IMR-90 (cell line): ENCODE data around the gene GALR1. TPM values are rescaled to one million over a fixed set of nuclear protein-coding genes. Genes with fewer than 3 reads are reported as not detected.

Experiments
- ATAC-seq: fragments of 200-7000 bp; cut with Tn5 transposase; 2 replicates; pipeline ENCODE4 v1.9.1; 2020; ENCODE audit warnings: low read depth, mild to moderate bottlenecking, moderate library complexity
- BruUV-seq: library from RNA; stranded (reverse); fragments of 400-500 nt; replicated peaks from 2 replicates; lab custom pipeline; 2021; lab: Mats Ljungman, UMichigan
- CTCF ChIA-PET: fragments of 300-600 bp; formaldehyde crosslinking; extraction: SDS; loops from one replicate; lab custom pipeline; 2021; ENCODE audit warnings: antibody characterized with exemption; lab: Yijun Ruan, JAX
- POLR2A ChIA-PET: fragments of 300-600 bp; sonication (Branson Sonifier 250); formaldehyde crosslinking; loops from one replicate; lab custom pipeline; 2022; ENCODE audit warnings: antibody characterized with exemption; ENCODE audit not compliant: unreplicated experiment; lab: Charles Lee
- DNase-seq: peaks from one replicate; pipeline ENCODE4 v3.0.0; 2013
- H2AFZ ChIP-seq: replicated peaks from 2 replicates; pipeline ENCODE3; 2013; ENCODE audit warnings: low read length, mild to moderate bottlenecking; ENCODE audit not compliant: poor library complexity
- H2AK5ac ChIP-seq: 2 replicates; pipeline ENCODE4 v1.6.1; 2013; ENCODE audit warnings: low read depth, low read length, inconsistent platforms
- H2AK9ac ChIP-seq: replicated peaks from 2 replicates; pipeline ENCODE3; 2013; ENCODE audit warnings: mild to moderate bottlenecking, low read depth, low read length, moderate library complexity; ENCODE audit not compliant: poor library complexity
- H2BK120ac ChIP-seq: 2 replicates; pipeline ENCODE4 v1.6.1; 2013; ENCODE audit warnings: low read depth, low read length, inconsistent platforms
- H2BK15ac ChIP-seq: 3 replicates; pipeline ENCODE4 v1.6.1; 2013; ENCODE audit warnings: low read depth, low read length, inconsistent platforms
- H2BK20ac ChIP-seq: 2 replicates; pipeline ENCODE4 v1.6.1; 2013; ENCODE audit warnings: low read depth, mild to moderate bottlenecking, inconsistent platforms, low read length, moderate library complexity
- H2BK5ac ChIP-seq: 2 replicates; pipeline ENCODE4 v1.6.1; 2013; ENCODE audit warnings: mild to moderate bottlenecking, low read depth, low read length, inconsistent platforms; ENCODE audit not compliant: poor library complexity, severe bottlenecking
- H3K14ac ChIP-seq: replicated peaks from 2 replicates; pipeline ENCODE4 v1.6.1; 2013; ENCODE audit warnings: low read depth, low read length, inconsistent platforms
- H3K18ac ChIP-seq: 2 replicates; pipeline ENCODE4 v1.6.1; 2013; ENCODE audit warnings: low read depth, low read length, control low read depth
- H3K23ac ChIP-seq: 2 replicates; pipeline ENCODE4 v1.6.1; 2013; ENCODE audit warnings: low read depth, low read length, inconsistent platforms
- H3K27ac ChIP-seq: 2 replicates; pipeline ENCODE4 v1.5.1; 2013; ENCODE audit warnings: mild to moderate bottlenecking, control low read depth, low read length; ENCODE audit not compliant: insufficient read depth
- H3K27me3 ChIP-seq: 2 replicates; pipeline ENCODE4 v1.6.1; 2013; ENCODE audit warnings: low read length; ENCODE audit not compliant: control insufficient read depth, insufficient read depth
- H3K36me3 ChIP-seq: 2 replicates; pipeline ENCODE4 v1.6.1; 2013; ENCODE audit warnings: low read length, mixed read lengths; ENCODE audit not compliant: control insufficient read depth, insufficient read depth
- H3K4ac ChIP-seq: 2 replicates; pipeline ENCODE4 v1.6.1; 2013; ENCODE audit warnings: low read depth, low read length, inconsistent platforms
- H3K4me1 ChIP-seq: 2 replicates; pipeline ENCODE4 v1.6.1; 2013; ENCODE audit warnings: low read length, mixed read lengths; ENCODE audit not compliant: control insufficient read depth, insufficient read depth
- H3K4me2 ChIP-seq: 2 replicates; pipeline ENCODE4 v1.6.1; 2013; ENCODE audit warnings: low read depth, mild to moderate bottlenecking, control low read depth, low read length, moderate library complexity
- H3K4me3 ChIP-seq: 2 replicates; pipeline ENCODE4 v1.5.1; 2013; ENCODE audit warnings: low read depth, mild to moderate bottlenecking, control low read depth, low read length, moderate library complexity; ENCODE audit not compliant: insufficient read depth
- H3K56ac ChIP-seq: 2 replicates; pipeline ENCODE4 v1.6.1; 2013; ENCODE audit warnings: low read length, inconsistent platforms; ENCODE audit not compliant: insufficient read depth; ENCODE audit errors: extremely low read depth
- H3K79me1 ChIP-seq, 2 experiments: 2 replicates each; pipeline ENCODE4 v1.6.1; 2013; ENCODE audit warnings: low read length in 2 of 2, inconsistent platforms in 1 of 2, low read depth in 1 of 2
- H3K9ac ChIP-seq: 2 replicates; pipeline ENCODE4 v1.6.1; 2013; ENCODE audit warnings: low read depth, low read length, control low read depth
- H3K9me1 ChIP-seq: 2 replicates; pipeline ENCODE4 v1.6.1; 2013; ENCODE audit warnings: low read length, inconsistent platforms; ENCODE audit not compliant: insufficient read depth
- H3K9me3 ChIP-seq: 2 replicates; pipeline ENCODE4 v1.6.1; 2013; ENCODE audit warnings: low read length; ENCODE audit not compliant: control insufficient read depth, insufficient read depth
- H4K20me1 ChIP-seq: 2 replicates; pipeline ENCODE4 v1.6.1; 2013; ENCODE audit warnings: low read length, inconsistent platforms; ENCODE audit not compliant: insufficient read depth
- H4K5ac ChIP-seq: 2 replicates; pipeline ENCODE4 v1.6.1; 2013; ENCODE audit warnings: mild to moderate bottlenecking, low read depth, low read length, control low read depth
- H4K8ac ChIP-seq, 2 experiments: 2 replicates each; pipeline ENCODE4 v1.6.1; 2013; ENCODE audit warnings: low read depth in 2 of 2, low read length in 2 of 2, control low read depth in 1 of 2, inconsistent platforms in 1 of 2
- H4K91ac ChIP-seq: 2 replicates; pipeline ENCODE4 v1.6.1; 2013; ENCODE audit warnings: low read depth, low read length, inconsistent platforms; ENCODE audit not compliant: insufficient read depth
- BHLHE40 ChIP-seq: fragments of 150-350 bp; IDR thresholded peaks from 2 replicates; pipeline ENCODE4 v1.6.1; 2016; ENCODE audit warnings: mild to moderate bottlenecking, low read depth, low read length
- CEBPB ChIP-seq: IDR thresholded peaks from 2 replicates; pipeline ENCODE4 v1.6.1; 2012; ENCODE audit warnings: low read depth, low read length, improper control_type of control experiment
- MAFK ChIP-seq: IDR thresholded peaks from 2 replicates; pipeline ENCODE4 v1.6.1; 2012; ENCODE audit warnings: low read depth, low read length, improper control_type of control experiment
- MXI1 ChIP-seq: IDR thresholded peaks from 2 replicates; pipeline ENCODE4 v1.6.1; 2012; ENCODE audit warnings: low read depth, mild to moderate bottlenecking, low read length, moderate library complexity, borderline replicate concordance
- WGBS, 2 experiments: methylation state at CpG; one replicate each; pipeline versions ENCODE4 v1.1.5 to v1.1.7; 2013; ENCODE audit warnings: missing lambda C conversion rate in 2 of 2; ENCODE audit not compliant: insufficient read length in 1 of 2; ENCODE audit errors: extremely low coverage in 2 of 2; 5-methylcytosine and 5-hydroxymethylcytosine counted together
- dilution Hi-C: fragments of 300-500 bp; cut with HindIII; formaldehyde crosslinking; loops from one replicate; pipeline ENCODE4 v1.14.3; 2018; ENCODE audit warnings: low sequenced_read_pairs; ENCODE audit not compliant: unreplicated experiment
- in situ Hi-C: fragments of 300-500 bp; cut with MboI; formaldehyde crosslinking; loops from 3 replicates; pipeline ENCODE4 v1.14.3; 2019; ENCODE audit warnings: low sequenced_read_pairs, inconsistent platforms, mixed read lengths
- intact Hi-C: fragments of 100-400 bp; cut with micrococcal nuclease; formaldehyde crosslinking; loops from 2 replicates; pipeline ENCODE4 v1.10.0; 2022
- polyA plus RNA-seq, 3 experiments: library from polyadenylated mRNA; depleted of rRNA; stranded (reverse); fragments of >200 nt; gene quantifications; 2 replicates each; pipeline ENCODE4 v1.2.3, GENCODE V29; 2012; ENCODE audit warnings: low replicate concordance in 1 of 3
- total RNA-seq: library from RNA; depleted of rRNA; stranded (reverse); fragments of >200 nt; gene quantifications from 2 replicates; pipeline ENCODE4 v1.2.3, GENCODE V29; 2012
- TF ChIP-seq, protein P1 (sequence below): fragments of 150-350 bp; IDR thresholded peaks from 2 replicates; pipeline ENCODE4 v1.6.1; 2017; ENCODE audit warnings: mild to moderate bottlenecking, antibody characterized with exemption, low read length, low read depth

Gene GALR1
- total and polyA plus RNA-seq, 2 of the 4 experiments (the other 2 are of a cell fraction), result not detected

- peaks cover 3% of the 10 kb centered on the region for H3K27me3 ChIP-seq
- H3K4me2 ChIP-seq, result no peak overlapping the region
- no peak overlapping the region for H3K23ac ChIP-seq
- CTCF ChIA-PET, result no interaction called here
- H2BK5ac ChIP-seq, result no peak overlapping the region
- H3K18ac ChIP-seq, result no peak overlapping the region
- dilution Hi-C loops, result no loop called here
- no peaks in the 10 kb centered on the region for H4K20me1 ChIP-seq
- no peak for ATAC-seq
- H2BK20ac ChIP-seq, result no peak overlapping the region
- no peak overlapping the region for H2BK15ac ChIP-seq
- no peak overlapping the region for H2AK5ac ChIP-seq
- no TSS peak for BruUV-seq
- no peaks in the 10 kb centered on the region for H3K4me1 ChIP-seq
- no peak overlapping the region for H3K9ac ChIP-seq
- H4K8ac ChIP-seq, result no peak overlapping the region
- H3K9me1 ChIP-seq, result no peaks in the 10 kb centered on the region
- intact Hi-C loops, result no loop called here
- no peak for TF ChIP-seq MAFK
- TF ChIP-seq MXI1, result no peak
- TF ChIP-seq, protein P1, sequence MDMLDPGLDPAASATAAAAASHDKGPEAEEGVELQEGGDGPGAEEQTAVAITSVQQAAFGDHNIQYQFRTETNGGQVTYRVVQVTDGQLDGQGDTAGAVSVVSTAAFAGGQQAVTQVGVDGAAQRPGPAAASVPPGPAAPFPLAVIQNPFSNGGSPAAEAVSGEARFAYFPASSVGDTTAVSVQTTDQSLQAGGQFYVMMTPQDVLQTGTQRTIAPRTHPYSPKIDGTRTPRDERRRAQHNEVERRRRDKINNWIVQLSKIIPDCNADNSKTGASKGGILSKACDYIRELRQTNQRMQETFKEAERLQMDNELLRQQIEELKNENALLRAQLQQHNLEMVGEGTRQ, result no peak
- TF ChIP-seq BHLHE40, result no peak
- TF ChIP-seq CEBPB, result peak; percentile 64
- no CpG with 5 or more reads among the region's 1 CpG for WGBS, 2 experiments
- in situ Hi-C loops, result no loop called here
- no peak overlapping the region for H4K91ac ChIP-seq
- no peaks in the 10 kb centered on the region for H3K36me3 ChIP-seq
- H4K5ac ChIP-seq, result no peak overlapping the region
- no peak overlapping the region for H2BK120ac ChIP-seq
- no peak overlapping the region for H3K4ac ChIP-seq
- no peaks in the 10 kb centered on the region for H3K79me1 ChIP-seq
- H3K9me3 ChIP-seq, result 0 out of 2 replicates have a peak, but pooled peaks cover 2% of the 10 kb centered on the region
- H3K56ac ChIP-seq, result no peak overlapping the region
- H3K14ac ChIP-seq, result no peak overlapping the region
- H3K27ac ChIP-seq, result no peak overlapping the region
- POLR2A ChIA-PET, result no interaction called here
- no peak overlapping the region for H2AFZ ChIP-seq
- no peak for DNase-seq
- no peak overlapping the region for H2AK9ac ChIP-seq
- no peak overlapping the region for H3K4me3 ChIP-seq
Measured at GRCh38 chr18:77230645-77231044, 19.0 kb upstream of the GALR1 start.
